ENCODE data around the gene S1PR4. TPM values are rescaled to one million over a fixed set of nuclear protein-coding genes. Genes with fewer than 3 reads are reported as not detected.
A peak's percentile ranks its signal among the peaks of the same experiment; 100 is the strongest.
"Not testable (repeated sequence)": the region's sequence is repeated elsewhere in the genome, so short reads cannot be mapped to it uniquely, and the experiment has no call there.

S1PR4 gene
- total RNA-seq, 1 donor from 2014 or later, result not detected

DNA sequence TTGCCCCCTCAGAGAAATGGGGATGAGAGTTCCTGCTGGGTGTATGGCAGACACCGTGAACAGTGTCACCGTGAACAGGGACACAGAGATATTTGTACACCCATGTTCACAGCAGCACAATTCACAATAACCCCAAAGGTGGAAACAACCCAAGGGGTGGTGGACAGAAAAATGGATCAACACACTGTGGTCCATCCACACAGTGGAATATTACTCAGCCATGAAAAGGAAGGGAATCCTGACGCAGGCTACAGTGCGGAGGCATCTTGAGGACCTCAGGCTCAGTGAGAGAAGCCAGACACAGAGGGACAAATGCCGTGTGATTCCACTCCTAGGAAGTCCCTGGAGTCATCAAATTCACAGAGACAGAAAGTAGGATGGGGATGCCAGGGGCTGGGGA, 38.3 kb downstream of the S1PR4 start:
- peaks cover 5% of the 10 kb centered on the region for H3K27me3 Mint-ChIP-seq (ENCODE audit: unreplicated experiment)
- no peaks in the 10 kb centered on the region for H3K36me3 Mint-ChIP-seq (ENCODE audit: low read depth, unreplicated experiment)
- no peaks in the 10 kb centered on the region for H3K9me3 Mint-ChIP-seq (ENCODE audit: unreplicated experiment)
- no peak for DNase-seq (ENCODE audit: low spot score)
- no peak overlapping the region for H3K4me3 Mint-ChIP-seq (ENCODE audit: unreplicated experiment)
- H3K27ac Mint-ChIP-seq (ENCODE audit: unreplicated experiment), result no peak overlapping the region
- no peaks in the 10 kb centered on the region for H3K4me1 Mint-ChIP-seq (ENCODE audit: unreplicated experiment)
- no peak for TF ChIP-seq CTCF (IDR thresholded peaks at IDR 0.05; ENCODE audit: unreplicated experiment)

GRCh38 chr19:3220576-3220975, 42.0 kb downstream of the S1PR4 start:
- Mint-ChIP-seq H3K4me1 (ENCODE audit: unreplicated experiment) (no peaks in the 10 kb centered on the region), H3K4me3 (ENCODE audit: unreplicated experiment) (no peak overlapping the region), H3K27ac (ENCODE audit: unreplicated experiment) (no peak overlapping the region), H3K9me3 (ENCODE audit: unreplicated experiment) (no peaks in the 10 kb centered on the region), H3K27me3 (ENCODE audit: unreplicated experiment) (peaks cover 7% of the 10 kb centered on the region), H3K36me3 (ENCODE audit: low read depth, unreplicated experiment) (no peaks in the 10 kb centered on the region)
- TF ChIP-seq CTCF (IDR thresholded peaks at IDR 0.05; ENCODE audit: unreplicated experiment), result no peak
- DNase-seq (ENCODE audit: low spot score), result no peak

- H3K4me1 Mint-ChIP-seq (ENCODE audit: unreplicated experiment); H3K36me3 Mint-ChIP-seq (ENCODE audit: low read depth, unreplicated experiment); DNase-seq (ENCODE audit: low spot score); H3K27ac Mint-ChIP-seq (ENCODE audit: unreplicated experiment); H3K4me3 Mint-ChIP-seq (ENCODE audit: unreplicated experiment); H3K9me3 Mint-ChIP-seq (ENCODE audit: unreplicated experiment): not testable (repeated sequence)
- peaks cover 12% of the 10 kb centered on the region for H3K27me3 Mint-ChIP-seq (ENCODE audit: unreplicated experiment)
These were observed 43.0 kb downstream of the S1PR4 start for GRCh38 chr19:3221576-3221975.

GRCh38 chr19:3222709-3223108, 44.1 kb downstream of the S1PR4 start:
- DNase-seq (ENCODE audit: low spot score), result no peak
- no peak overlapping the region for H3K27ac Mint-ChIP-seq (ENCODE audit: unreplicated experiment)
- no peak overlapping the region for H3K4me3 Mint-ChIP-seq (ENCODE audit: unreplicated experiment)
- TF ChIP-seq CTCF (IDR thresholded peaks at IDR 0.05; ENCODE audit: unreplicated experiment), result no peak
- peaks cover 16% of the 10 kb centered on the region for H3K27me3 Mint-ChIP-seq (ENCODE audit: unreplicated experiment)
- H3K36me3 Mint-ChIP-seq (ENCODE audit: low read depth, unreplicated experiment), result no peaks in the 10 kb centered on the region
- H3K4me1 Mint-ChIP-seq (ENCODE audit: unreplicated experiment), result no peaks in the 10 kb centered on the region
- no peaks in the 10 kb centered on the region for H3K9me3 Mint-ChIP-seq (ENCODE audit: unreplicated experiment)

GRCh38 chr19:3224346-3225168, 46.0 kb downstream of the S1PR4 start, which contains the start of gene CELF5:
Gene CELF5 (plus strand): TSS chr19:3224661. CDS start chr19:3224740, 79 bp downstream.
- Mint-ChIP-seq H3K4me3 (ENCODE audit: unreplicated experiment) (no peak within 1 kb of the TSS), H3K4me1 (ENCODE audit: unreplicated experiment) (no peaks in the 10 kb centered on the region), H3K36me3 (ENCODE audit: low read depth, unreplicated experiment) (no peaks in the 10 kb centered on the region), H3K27me3 (ENCODE audit: unreplicated experiment) (peaks cover 25% of the 10 kb centered on the region), H3K27ac (ENCODE audit: unreplicated experiment) (no peak within 1 kb of the TSS), H3K9me3 (ENCODE audit: unreplicated experiment) (no peaks in the 10 kb centered on the region)
- peak; percentile 64 for DNase-seq (ENCODE audit: low spot score)
- peak; percentile 72 for TF ChIP-seq CTCF (IDR thresholded peaks at IDR 0.05; ENCODE audit: unreplicated experiment)

Measured in endothelial cell (in vitro differentiated cells).